Neural progenitor cell (in vitro differentiated cells): ENCODE data around the gene GRIFIN. TPM values are rescaled to one million over a fixed set of nuclear protein-coding genes. Genes with fewer than 3 reads are reported as not detected.

Experiments used
- DNase-seq: peaks from one replicate; pipeline ENCODE4 v3.0.0-alpha.2; 2016; ENCODE audit warnings: low spot score
- H2AFZ ChIP-seq: fragments of 200-600 bp; sonication (generic); replicated peaks from 2 replicates; pipeline ENCODE4 v1.6.1; 2016; ENCODE audit warnings: antibody characterized with exemption
- H3F3A ChIP-seq: fragments of 200-600 bp; sonication (generic); 2 replicates; pipeline ENCODE4 v1.6.1; 2016; ENCODE audit warnings: antibody characterized with exemption, low read depth
- H3K27ac ChIP-seq: fragments of 200-600 bp; sonication (generic); 2 replicates; pipeline ENCODE4 v1.5.1; 2016; ENCODE audit warnings: mild to moderate bottlenecking
- H3K27me3 ChIP-seq: fragments of 200-600 bp; sonication (generic); 2 replicates; pipeline ENCODE4 v1.6.1; 2016; ENCODE audit warnings: mild to moderate bottlenecking, moderate library complexity
- H3K36me3 ChIP-seq: fragments of 200-600 bp; sonication (generic); 2 replicates; pipeline ENCODE4 v1.5.1; 2016
- H3K4me1 ChIP-seq: fragments of 200-600 bp; sonication (generic); 2 replicates; pipeline ENCODE4 v1.6.1; 2016; ENCODE audit warnings: mixed run types
- H3K4me2 ChIP-seq: fragments of 200-600 bp; sonication (generic); 2 replicates; pipeline ENCODE4 v1.6.1; 2016
- H3K4me3 ChIP-seq: fragments of 200-600 bp; sonication (generic); 2 replicates; pipeline ENCODE4 v1.5.1; 2016
- H3K79me2 ChIP-seq: fragments of 200-600 bp; sonication (generic); 2 replicates; pipeline ENCODE4 v1.6.1; 2016; ENCODE audit warnings: low read depth
- H3K9ac ChIP-seq: fragments of 200-600 bp; sonication (generic); 2 replicates; pipeline ENCODE4 v1.6.1; 2016
- H3K9me3 ChIP-seq: fragments of 200-600 bp; sonication (generic); 2 replicates; pipeline ENCODE4 v1.5.1; 2016; ENCODE audit warnings: low read depth
- H4K20me1 ChIP-seq: fragments of 200-600 bp; sonication (generic); 2 replicates; pipeline ENCODE4 v1.6.1; 2016; ENCODE audit warnings: low read depth
- H3K27ac Mint-ChIP-seq: 3 replicates; pipeline ENCODE4 v1.8.0; 2021; ENCODE audit warnings: mixed read lengths
- H3K27me3 Mint-ChIP-seq: 2 replicates; pipeline ENCODE4 v1.8.0; 2022; ENCODE audit warnings: low read depth, mild to moderate bottlenecking, inconsistent platforms, moderate library complexity, mixed read lengths; ENCODE audit not compliant: insufficient read depth
- H3K36me3 Mint-ChIP-seq: 3 replicates; pipeline ENCODE4 v1.8.0; 2021; ENCODE audit warnings: mixed read lengths
- H3K4me1 Mint-ChIP-seq: 3 replicates; pipeline ENCODE4 v1.8.0; 2021; ENCODE audit warnings: mixed read lengths
- H3K4me3 Mint-ChIP-seq: 3 replicates; pipeline ENCODE4 v1.8.0; 2021; ENCODE audit warnings: mild to moderate bottlenecking, moderate library complexity, mixed read lengths
- H3K9me3 Mint-ChIP-seq: 3 replicates; pipeline ENCODE4 v1.8.0; 2020; ENCODE audit warnings: mixed read lengths
- EZH2 ChIP-seq: fragments of 200-600 bp; sonication (generic); IDR thresholded peaks from 2 replicates; pipeline ENCODE4 v1.6.1; 2017; ENCODE audit warnings: antibody characterized with exemption, mild to moderate bottlenecking, moderate library complexity
- EZH2phosphoT487 ChIP-seq: fragments of 200-600 bp; sonication (generic); IDR thresholded peaks from 2 replicates; pipeline ENCODE4 v1.6.1; 2017; ENCODE audit warnings: antibody characterized with exemption
- total RNA-seq: library from RNA; depleted of rRNA; stranded (reverse); fragments of >200 nt; gene quantifications from 2 replicates; pipeline ENCODE4 v1.2.3, GENCODE V29; 2015; ENCODE audit warnings: low replicate concordance
- TF ChIP-seq, protein P1 (sequence below): fragments of 200-600 bp; sonication (generic); IDR thresholded peaks from 2 replicates; pipeline ENCODE4 v1.5.1; 2017; ENCODE audit warnings: antibody characterized with exemption, mild to moderate bottlenecking

The GRIFIN gene
- total RNA-seq, 1 donor from 2014 or later = not detected

- Histone ChIP-seq H3K9ac (no peak overlapping the region), H4K20me1 (no peaks in the 10 kb centered on the region), H3K27ac (no peak overlapping the region), H3K79me2 (no peaks in the 10 kb centered on the region), H3K9me3 (no peaks in the 10 kb centered on the region), H3K4me2 (no peak overlapping the region), H3K4me1 (peaks cover 35% of the 10 kb centered on the region), H3K4me3 (no peak overlapping the region), H3F3A (peaks cover 25% of the 10 kb centered on the region), H3K36me3 (no peaks in the 10 kb centered on the region), H2AFZ (no peak overlapping the region), H3K27me3 (no peaks in the 10 kb centered on the region)
- no peak for DNase-seq
- peaks cover 47% of the 10 kb centered on the region for H3K4me1 Mint-ChIP-seq
- H3K9me3 Mint-ChIP-seq = no peaks in the 10 kb centered on the region
- peaks cover 12% of the 10 kb centered on the region for H3K27me3 Mint-ChIP-seq
- H3K27ac Mint-ChIP-seq = peak overlapping the region; percentile 98
- TF ChIP-seq, protein P1, sequence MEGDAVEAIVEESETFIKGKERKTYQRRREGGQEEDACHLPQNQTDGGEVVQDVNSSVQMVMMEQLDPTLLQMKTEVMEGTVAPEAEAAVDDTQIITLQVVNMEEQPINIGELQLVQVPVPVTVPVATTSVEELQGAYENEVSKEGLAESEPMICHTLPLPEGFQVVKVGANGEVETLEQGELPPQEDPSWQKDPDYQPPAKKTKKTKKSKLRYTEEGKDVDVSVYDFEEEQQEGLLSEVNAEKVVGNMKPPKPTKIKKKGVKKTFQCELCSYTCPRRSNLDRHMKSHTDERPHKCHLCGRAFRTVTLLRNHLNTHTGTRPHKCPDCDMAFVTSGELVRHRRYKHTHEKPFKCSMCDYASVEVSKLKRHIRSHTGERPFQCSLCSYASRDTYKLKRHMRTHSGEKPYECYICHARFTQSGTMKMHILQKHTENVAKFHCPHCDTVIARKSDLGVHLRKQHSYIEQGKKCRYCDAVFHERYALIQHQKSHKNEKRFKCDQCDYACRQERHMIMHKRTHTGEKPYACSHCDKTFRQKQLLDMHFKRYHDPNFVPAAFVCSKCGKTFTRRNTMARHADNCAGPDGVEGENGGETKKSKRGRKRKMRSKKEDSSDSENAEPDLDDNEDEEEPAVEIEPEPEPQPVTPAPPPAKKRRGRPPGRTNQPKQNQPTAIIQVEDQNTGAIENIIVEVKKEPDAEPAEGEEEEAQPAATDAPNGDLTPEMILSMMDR = no peak
- TF ChIP-seq EZH2 (no peak), EZH2phosphoT487 (no peak)
- no peak overlapping the region for H3K4me3 Mint-ChIP-seq
- no peaks in the 10 kb centered on the region for H3K36me3 Mint-ChIP-seq
Observed at GRCh38 chr7:2507208-2507916, 31.2 kb upstream of the GRIFIN start.

DNA sequence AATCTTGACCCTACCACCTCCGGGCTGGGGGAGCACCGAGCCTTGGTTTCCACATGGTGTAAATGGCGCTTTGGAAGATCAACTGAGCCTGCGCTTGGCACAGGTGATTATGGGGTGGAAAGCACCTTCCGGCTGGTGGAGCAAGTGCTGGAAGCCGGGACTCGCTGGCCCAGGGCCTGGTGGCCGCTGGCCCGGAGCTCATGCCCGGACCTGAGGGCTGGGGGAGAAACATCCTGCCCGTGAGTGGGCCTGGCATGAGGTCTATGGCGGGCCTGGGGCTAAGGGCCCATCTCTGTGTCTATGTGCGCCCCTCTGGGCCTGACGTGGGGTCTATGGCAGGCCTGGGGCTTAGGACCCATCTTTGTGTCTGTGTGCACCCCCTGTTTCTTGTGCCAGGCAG, 29.2 kb upstream of the GRIFIN start:
- Histone ChIP-seq H2AFZ (no peak overlapping the region), H3K4me2 (no peak overlapping the region), H3K4me3 (no peak overlapping the region), H3F3A (peaks cover 33% of the 10 kb centered on the region), H3K4me1 (peaks cover 34% of the 10 kb centered on the region), H4K20me1 (no peaks in the 10 kb centered on the region), H3K9me3 (no peaks in the 10 kb centered on the region), H3K36me3 (no peaks in the 10 kb centered on the region), H3K79me2 (no peaks in the 10 kb centered on the region), H3K27me3 (no peaks in the 10 kb centered on the region), H3K9ac (no peak overlapping the region), H3K27ac (no peak overlapping the region)
- Mint-ChIP-seq H3K36me3 (no peaks in the 10 kb centered on the region), H3K4me3 (no peak overlapping the region), H3K9me3 (no peaks in the 10 kb centered on the region), H3K27me3 (peaks cover 16% of the 10 kb centered on the region), H3K27ac (no peak overlapping the region), H3K4me1 (peaks cover 54% of the 10 kb centered on the region)
- TF ChIP-seq EZH2 = no peak
- TF ChIP-seq, protein P1 = no peak
- no peak for TF ChIP-seq EZH2phosphoT487
- DNase-seq = no peak

- no peak for DNase-seq
- H3K27me3 ChIP-seq = no peaks in the 10 kb centered on the region
- H3K9ac ChIP-seq = no peak overlapping the region
- no peaks in the 10 kb centered on the region for H3K79me2 ChIP-seq
- Mint-ChIP-seq H3K4me3 (no peak overlapping the region), H3K4me1 (peaks cover 57% of the 10 kb centered on the region), H3K36me3 (no peaks in the 10 kb centered on the region), H3K27ac (no peak overlapping the region), H3K9me3 (no peaks in the 10 kb centered on the region), H3K27me3 (peaks cover 15% of the 10 kb centered on the region)
- H3F3A ChIP-seq = peaks cover 37% of the 10 kb centered on the region
- TF ChIP-seq EZH2 = no peak
- H3K27ac ChIP-seq = no peak overlapping the region
- no peak overlapping the region for H3K4me3 ChIP-seq
- no peak overlapping the region for H2AFZ ChIP-seq
- H3K4me1 ChIP-seq = peaks cover 36% of the 10 kb centered on the region
- H3K9me3 ChIP-seq = no peaks in the 10 kb centered on the region
- H3K36me3 ChIP-seq = no peaks in the 10 kb centered on the region
- no peaks in the 10 kb centered on the region for H4K20me1 ChIP-seq
- no peak overlapping the region for H3K4me2 ChIP-seq
Observed at GRCh38 chr7:2504889-2505375, 28.7 kb upstream of the GRIFIN start.
